NCI-H1092 treated with DMSO at 0.1 percent for 48 hours (cell line): ENCODE measurements around the gene ABRACL.

Experiments used
- DNase-seq: peaks from one replicate; lab custom pipeline; 2025; lab: John Stamatoyannopoulos, UW

ABRACL gene

DNA sequence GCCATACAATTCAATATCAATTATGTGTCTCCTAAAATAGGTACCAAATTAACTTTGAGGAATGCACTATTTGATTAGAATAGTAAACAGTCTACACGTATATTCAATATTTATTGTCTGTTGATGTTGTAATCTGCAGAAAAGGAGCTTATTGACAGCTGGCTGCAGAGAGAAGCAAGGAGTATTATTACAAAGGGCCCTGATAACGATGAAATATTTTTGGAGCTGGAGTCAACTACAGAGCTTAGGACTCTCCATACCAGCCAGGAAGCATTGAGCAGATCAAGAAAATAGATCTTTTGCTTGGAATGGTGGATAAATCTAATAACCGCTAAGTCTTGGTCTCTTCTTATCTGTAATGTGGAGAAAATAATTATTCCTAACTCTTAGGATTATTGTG is 25.5 kb downstream of the ABRACL start:
- no peak for DNase-seq

DNA sequence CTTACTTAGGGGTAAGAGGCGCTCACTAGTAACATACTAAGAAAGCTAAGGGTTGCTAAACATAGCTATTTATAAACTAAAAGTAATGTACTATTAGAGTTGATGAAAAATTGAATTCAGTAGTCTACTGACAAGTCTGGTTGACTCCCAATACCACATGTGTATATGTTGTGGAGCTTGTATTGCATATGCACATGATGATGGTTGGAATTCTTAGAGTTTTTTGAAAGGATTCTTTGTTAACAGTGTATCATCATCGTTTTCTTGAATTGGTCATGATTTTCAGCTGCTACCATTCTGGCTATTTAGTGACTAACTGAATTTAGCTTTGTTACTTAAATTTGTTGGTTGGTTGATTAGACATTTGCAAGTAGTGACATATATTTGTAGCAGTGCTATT is 27.2 kb downstream of the ABRACL start:
- no peak for DNase-seq

DNA sequence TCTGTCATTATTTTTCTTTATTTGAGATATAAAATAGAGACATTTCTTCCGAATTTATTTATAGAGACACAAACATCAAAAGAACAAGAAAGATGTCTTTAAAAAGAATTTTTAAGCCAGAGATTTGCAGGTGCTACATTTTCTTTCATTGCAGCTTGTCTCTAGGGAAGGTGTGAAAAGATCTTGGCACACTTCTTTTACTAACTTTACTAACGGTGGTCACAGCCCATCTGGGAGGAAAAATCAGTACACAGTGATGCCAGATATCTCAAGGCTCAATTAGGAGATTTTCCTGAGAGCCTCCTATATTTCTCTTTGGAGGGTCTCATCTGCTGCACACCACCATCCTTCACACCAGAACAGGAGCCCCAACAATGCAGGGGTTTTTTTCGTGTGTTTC is 29.5 kb downstream of the ABRACL start:
- DNase-seq, result no peak

DNA sequence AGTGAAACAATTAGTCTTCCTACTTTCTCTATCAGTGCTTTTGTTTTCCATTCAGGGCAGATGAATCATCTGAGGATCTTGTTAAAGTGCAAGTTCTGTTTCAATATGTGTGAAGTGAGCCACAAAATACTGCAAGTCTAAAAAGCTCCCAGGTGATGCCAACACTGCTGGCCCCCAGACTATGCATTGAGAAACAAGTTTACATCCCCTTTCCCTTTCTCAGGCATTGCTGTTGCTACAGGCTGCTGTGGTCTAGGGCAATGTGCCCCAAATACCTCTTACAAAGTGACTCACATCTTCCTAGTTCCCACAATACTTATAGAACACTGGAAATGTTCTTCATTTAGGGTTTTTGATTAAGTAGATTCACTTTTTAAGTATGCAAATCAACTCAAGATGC is 31.8 kb downstream of the ABRACL start:
- no peak for DNase-seq

DNA sequence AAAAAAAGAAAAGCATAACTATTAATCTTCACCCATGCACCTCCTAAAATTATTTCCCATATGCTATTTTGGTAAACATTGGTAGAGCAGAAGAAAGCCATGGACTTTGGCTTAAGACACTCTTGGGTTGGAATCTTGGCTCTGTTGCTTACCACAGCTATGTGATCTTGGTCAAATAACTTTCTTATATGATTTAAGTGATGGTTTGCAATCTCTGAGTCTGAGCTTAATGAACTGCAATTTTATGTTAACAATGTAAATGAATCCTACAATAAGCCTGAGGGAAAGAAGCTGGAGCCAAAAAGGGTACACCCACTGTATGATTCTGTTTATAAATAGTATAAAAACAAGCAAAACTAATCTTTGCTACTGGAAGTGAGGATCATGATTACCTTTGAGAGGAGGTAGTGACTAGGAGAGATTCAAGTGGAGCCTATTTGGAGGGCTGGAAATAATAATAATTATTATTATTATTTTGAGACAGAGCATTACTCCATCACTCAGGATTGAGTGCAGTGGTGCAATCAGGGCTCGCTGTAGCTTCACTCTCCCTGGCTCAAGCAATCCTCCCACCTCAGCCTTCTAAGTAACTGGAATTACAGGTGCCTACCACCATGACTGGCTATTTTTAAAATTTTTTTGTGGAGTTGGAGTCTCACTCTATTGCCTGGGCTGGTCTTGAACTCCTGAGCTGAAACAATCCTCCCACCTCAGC is 34.5 kb downstream of the ABRACL start:
- DNase-seq, result no peak

DNA sequence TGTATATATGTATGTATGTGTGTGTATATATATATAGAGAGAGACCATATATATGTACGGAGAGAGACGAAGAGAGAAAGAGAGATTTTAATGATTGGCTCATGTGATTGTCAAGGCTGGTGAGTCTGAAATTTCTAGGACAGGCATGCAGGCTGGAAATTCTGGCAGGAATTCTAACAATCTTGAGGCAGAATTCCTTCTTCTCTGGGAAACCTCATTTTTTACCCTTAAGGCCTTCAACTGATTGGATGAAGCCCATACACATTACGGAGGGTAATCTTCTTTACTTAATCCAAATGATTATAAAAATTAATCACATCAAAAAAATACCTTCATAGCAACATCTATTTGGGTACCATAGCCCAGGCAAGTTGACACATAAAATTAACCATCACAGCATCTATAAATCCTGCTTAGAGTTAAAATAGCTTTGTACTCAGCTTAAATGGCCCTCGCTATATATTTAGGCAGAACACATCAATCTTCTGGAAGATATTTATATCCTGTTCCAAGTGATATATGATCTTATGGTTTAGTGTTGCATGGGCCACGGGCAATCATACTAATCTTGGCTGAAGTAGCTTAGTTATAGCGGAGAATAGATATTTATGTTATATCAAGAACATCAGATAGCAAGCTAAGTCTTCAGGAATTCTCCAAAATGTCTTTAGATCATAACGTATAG is 36.6 kb downstream of the ABRACL start:
- no peak for DNase-seq

DNA sequence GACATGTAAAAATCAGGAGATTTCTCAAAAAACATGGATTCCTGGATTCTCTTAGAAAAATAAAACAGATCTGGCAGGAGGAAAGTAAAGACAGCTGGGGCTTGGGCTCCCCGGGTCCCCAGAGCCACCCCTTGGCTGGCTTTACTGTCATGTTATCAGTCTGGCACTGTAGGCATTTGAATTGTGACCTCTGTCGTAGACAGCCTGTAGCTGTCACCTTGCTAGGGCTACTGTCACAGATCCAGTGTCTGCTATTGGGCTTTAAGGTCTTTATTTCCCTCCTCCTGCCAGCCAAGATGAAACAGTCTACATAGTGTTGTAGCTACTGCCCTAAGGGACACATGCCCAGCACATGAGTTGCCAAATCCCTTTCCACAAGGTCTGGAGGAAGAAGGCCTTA is 37.5 kb downstream of the ABRACL start:
- no peak for DNase-seq

DNA sequence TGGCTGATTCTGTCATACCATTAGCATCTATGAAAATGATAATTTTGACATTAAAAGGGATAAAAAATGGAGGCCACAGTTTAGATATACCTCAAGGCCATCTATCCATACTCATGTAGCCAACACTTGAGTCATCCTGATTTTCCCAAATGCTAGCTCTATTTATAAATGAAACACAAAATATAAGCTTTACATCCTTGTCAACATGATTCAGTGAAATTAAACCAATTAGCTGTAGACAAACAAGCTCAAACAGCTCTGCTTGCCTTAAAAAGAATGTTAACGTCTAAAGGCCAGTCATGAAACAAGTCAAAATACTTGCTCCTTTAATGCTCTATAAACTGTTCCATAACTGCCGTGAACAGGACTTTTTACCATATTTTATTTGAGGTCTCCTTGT is 40.3 kb downstream of the ABRACL start:
- DNase-seq, result no peak

DNA sequence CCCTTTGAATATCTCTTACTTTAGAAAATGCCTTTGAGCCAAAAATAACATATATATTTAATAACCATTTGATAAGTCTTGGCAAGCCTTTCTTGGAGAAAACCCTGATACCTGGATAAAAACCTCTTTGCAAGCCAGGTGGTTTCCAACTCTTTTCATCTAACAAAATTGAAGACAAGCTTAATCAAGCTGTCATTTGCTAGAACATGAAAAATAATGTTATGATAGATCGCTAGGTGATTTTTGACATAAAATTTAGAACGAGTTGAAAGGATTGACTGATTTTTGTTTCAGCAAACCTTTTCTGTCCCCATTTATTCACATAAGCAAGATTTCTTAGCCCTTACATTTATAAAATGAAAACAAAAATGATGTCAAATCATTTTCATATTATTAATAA is 44.6 kb downstream of the ABRACL start:
- no peak for DNase-seq

DNA sequence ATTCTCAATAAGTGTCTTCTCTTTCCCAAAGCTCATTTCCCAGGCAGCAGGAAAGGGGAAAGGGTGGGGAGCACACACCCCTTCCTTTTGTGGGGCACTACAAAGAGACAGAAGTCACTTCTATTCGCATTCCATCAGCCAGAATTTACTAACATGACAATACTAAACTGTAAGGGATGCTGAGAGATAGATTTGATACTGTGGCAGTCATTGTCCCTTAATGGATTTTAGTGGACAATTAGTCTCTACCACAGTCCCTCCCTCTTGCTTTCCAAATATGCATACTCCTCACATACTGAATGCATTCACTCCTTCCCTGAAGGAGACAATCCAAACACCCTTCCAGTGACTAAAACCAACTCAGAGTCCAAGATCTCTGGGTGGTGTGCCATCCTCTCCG is 50.5 kb downstream of the ABRACL start:
- DNase-seq, result no peak

DNA sequence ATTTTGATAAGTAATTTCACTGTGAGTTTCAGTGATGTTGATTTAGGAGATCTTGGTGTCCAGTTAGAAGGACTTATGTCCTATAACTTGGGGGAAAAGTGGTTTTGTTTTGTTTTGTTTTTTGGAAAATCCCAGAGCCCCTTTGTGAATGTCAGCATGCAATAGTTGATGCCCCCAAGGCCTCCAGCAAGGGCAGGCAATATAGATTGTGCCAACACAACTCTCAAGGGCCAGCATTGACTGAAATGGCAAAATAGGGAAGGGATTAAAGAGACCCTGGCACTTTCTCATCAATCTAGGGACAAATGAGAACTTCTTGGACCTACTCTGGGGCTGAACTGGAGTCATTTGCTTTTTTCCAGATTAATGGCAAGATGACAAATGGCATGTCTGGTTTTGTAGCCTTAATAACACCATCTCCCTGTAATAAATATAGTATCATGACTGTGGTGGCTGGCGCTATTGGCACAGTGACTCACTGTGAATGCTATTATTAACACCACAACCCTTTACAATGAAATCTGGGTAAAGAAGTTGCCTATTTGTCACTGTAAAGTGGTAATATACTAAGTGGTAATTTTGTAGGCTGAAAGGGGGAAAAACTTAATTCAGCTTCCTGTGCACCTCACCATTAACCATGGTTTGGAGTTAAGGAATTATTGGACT is 51.8 kb downstream of the ABRACL start:
- no peak for DNase-seq

DNA sequence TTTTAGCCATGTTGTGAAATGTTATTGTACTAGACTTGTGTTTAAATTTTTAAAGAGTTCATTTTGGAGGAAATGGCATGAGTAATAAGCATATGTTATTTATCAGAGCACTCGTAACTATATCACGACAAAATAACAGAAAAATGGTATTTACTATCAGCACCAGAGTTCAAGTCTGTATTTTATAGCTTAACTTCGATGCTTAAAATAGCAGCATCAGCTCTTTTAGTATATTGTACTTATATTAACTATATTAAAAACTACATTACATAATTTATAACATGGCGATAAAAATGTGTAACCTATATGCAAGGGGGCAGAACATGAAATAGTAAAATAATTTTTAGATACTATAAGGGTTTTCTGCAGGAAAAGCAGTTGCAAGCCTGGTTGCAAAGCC is 52.9 kb downstream of the ABRACL start:
- DNase-seq, result no peak

DNA sequence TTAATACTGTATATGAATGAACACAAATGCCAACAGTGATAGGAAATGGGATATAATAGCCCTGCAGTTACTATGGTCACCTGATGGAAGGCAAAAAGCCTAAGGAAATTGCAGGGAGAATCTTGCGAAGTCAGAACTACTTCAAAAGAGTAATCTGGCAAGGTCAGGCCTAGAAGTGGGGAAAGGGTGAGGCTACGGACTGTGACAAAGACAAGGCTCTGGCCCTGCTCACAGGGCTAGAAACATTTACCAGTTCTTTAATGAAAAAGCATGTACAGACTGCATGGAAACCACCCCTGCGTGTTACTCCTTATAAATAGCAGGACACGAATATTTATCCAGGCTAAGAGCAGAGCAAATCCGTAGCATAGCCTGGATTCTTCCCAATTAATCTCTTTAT is 53.8 kb downstream of the ABRACL start:
- no peak for DNase-seq

DNA sequence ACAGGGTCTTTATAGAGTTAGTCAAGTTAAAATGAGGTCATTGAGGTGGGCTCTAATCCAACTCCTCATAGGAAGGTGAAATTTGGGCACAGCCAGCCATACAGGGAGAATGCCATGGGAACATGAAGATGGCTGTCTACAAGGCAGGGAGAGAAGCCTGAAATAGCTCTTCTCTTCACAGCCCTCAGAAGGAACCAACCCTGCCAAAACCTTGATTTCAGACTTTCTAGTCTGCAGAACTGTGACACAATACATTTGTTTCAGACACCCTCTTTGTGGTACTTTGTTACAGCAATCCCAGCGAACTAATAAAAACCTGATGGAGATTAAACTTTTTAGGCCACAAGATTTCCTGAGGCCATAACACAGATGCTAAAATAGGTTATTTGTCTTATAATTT is 63.3 kb downstream of the ABRACL start:
- no peak for DNase-seq
